ENCODE measurements around the gene SCGN. TPM values are rescaled to one million over a fixed set of nuclear protein-coding genes. Genes with fewer than 3 reads are reported as not detected.
"Not testable (repeated sequence)": the region's sequence is repeated elsewhere in the genome, so short reads cannot be mapped to it uniquely, and the experiment has no call there.

SCGN gene
- total RNA-seq, 1 donor from 2014 or later: not detected

DNA sequence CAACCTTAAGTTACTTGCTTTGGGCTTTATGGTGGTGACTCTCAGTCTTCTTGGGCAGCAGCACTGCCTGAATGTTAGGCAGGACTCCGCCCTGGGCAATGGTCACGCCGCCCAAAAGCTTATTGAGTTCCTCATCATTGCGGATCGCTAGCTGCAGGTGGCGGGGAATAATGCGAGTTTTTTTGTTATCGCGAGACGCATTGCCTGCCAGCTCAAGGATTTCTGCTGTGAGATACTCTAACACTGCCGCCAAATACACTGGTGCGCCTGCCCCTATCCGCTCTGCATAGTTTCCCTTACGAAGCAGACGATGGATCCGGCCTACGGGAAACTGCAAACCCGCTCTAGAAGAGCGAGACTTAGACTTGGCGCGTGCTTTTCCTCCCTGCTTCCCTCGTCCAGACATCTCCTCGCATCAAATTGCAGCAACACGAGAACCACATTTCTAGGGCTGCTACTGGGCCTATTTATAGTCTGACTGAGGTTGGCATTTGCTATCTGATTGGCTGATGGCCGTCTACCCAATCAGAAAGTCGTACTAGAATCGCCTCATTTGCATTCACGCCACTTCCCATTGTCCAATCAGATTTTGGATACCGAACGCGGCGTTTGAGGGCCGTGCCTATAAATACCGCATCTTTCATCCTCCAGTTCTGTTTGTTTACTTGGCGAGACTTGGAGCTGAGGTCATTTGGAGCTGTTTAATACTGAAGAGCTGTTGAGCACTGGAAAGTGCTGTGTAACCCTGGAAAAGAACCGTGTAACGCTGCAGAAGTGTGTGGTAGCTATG is 74.3 kb downstream of the SCGN start:
- no peak for DNase-seq (ENCODE audit: low read depth in 2 of 2)

DNA sequence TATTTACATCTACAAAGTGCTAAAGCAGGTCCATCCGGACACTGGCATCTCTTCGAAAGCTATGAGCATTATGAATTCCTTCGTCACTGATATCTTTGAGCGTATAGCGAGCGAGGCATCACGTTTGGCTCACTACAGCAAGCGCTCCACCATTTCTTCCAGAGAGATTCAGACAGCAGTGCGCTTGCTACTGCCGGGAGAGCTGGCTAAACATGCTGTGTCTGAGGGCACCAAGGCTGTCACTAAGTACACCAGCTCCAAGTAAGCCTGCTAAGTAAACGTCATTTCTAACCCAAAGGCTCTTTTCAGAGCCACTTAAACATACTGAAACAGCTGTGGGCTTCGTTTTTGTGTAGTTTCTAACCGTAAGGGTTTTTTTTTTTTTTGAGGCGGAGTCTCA is 75.0 kb downstream of the SCGN start:
- no peak for DNase-seq (ENCODE audit: low read depth in 2 of 2)

DNA sequence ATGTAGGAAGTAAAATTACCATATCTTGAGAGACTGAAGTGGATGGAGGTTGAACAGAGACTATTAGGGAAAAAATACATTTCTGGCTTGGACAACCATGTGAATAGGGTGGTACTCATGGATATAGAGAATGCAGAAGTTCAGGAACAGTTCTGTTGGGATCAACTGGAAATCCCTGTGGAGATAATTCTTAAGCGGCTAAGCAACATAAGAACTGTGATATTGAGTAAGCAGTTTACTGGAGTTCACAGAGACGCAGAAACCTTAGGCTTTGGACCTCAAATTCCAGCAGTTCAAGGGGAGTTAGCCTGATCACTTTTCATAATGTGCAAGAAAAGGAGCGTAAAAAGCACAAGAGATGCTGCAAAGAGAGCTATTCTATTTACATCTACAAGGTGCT is 78.9 kb downstream of the SCGN start:
- DNase-seq (ENCODE audit: low read depth in 2 of 2): no peak

DNA sequence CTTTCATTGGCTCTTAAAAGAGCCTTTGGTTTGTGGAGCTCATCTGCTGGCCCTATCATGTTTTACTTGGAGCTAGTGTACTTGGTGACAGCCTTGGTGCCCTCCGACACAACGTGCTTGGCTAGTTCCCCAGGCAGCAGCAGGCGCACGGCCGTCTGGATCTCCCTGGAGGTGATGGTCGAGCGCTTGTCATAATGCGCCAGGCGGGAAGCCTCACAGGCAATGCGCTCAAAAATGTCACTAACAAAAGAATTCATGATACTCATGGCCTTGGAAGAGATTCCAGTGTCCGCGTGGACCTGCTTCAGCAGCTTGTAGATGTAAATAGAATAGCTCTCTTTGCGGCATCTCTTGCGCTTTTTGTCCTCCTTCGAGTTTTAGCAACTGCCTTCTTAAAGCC is 79.7 kb downstream of the SCGN start:
- DNase-seq (ENCODE audit: low read depth in 2 of 2): no peak

DNA sequence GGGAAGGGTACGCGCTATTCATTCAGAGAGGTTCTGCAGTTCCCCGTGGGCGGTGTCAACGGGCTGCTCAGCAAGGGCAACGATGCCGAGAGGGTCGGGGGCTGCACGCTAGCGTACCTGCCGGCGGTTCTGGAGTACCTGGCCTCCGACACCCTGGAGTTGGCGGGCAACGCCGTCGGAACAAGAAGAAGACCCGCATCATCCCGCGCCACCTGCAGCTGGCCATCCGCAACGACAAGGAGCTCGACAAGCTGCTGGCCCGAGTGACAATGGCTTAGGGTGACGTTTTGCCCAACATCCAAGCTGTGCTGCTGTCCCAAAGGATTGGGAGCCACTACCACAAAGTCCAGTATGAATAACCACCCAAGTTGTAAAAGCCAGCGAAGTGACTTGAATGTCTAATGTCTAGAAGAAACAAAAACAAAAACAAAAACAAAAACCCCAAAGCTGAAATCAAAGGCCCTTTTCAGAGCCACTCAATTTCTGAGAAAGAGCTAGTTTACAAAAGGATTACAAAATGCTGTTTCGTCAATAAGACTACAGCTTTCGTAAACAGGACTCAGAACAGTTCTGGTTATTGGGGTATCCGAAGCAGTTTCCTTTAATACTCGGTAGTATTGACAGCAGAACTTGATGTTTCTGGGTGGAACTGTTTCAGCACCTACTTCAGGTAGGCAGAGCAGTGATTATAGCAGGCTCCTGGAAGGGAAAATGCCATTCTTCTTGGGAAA is 80.6 kb downstream of the SCGN start:
- no peak for DNase-seq (ENCODE audit: low read depth in 2 of 2)

DNA sequence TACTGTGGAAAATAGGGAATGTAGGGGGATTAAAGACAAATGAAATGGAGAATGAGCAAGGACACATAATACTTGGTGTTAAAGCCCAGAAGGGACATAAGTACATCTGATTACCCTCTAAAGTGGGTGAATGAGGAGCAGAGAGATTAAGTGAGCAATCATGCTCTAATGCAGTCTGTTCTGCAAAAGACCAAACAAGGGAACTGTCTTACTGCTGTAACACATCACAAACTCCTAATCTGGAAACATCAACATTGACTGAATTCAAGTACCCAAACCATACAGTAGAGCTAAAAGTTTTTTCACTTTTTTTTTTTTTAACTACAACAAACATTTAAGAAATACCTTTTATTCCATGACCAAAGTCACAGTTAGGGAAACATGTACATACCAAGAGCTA is 83.2 kb downstream of the SCGN start:
- DNase-seq (ENCODE audit: low read depth in 2 of 2): no peak

DNA sequence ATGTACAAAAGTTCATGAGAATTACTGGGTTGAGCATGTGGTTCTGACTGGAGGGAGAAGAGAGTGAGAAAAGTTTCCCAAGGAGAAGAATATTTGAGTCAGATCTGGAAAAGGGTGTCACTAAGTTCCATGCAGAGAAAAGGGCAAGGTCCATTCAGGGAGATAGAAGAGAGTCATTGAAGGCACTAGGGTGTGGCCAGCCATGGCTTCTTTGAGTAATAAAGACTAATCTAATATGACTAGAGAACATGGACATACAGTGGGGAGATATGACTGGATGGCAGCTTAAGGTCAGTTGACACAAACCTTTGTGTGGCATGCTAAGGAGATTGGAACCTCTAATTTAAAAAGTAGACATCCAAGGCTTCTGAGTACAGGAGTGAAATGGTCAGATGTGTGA is 91.9 kb downstream of the SCGN start:
- DNase-seq (ENCODE audit: low read depth in 2 of 2): no peak

DNA sequence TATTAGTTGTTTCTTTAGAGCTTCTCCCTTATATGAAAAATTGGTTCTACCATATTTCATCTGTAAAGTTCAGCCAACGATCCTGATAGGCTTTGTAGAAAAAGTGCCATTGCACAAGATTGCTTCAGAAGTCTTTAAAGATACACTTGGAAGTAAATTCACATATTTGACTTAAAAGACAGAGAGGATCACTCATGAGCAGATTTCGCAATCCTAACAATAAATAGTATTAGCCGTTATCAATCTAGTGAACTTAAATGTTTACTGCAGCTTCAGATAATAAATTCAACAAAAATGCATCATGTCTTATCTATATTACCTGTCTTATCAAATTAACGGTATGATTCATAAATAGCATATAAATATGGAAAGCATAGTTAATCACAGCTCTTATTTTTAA is 93.8 kb downstream of the SCGN start:
- no peak for DNase-seq (ENCODE audit: low read depth in 2 of 2)

DNA sequence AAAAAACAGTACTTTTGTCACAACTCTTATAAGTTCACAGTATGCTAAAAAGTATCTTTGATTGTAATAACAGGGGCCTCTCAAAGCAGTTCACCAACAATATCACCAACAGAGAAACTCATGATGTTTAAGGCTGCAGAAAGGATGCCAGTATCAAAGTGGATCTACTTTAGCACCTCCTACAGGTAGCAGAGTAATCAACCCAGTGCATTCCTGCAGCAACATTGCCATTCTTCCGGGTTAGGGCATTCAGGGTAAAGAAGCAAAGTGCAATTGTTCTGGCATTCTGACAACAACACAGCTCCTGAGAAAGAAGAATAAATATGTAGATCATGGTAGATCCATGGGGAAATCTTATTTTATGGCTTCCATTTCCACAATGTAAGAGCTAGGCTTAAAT is 95.0 kb downstream of the SCGN start:
- DNase-seq (ENCODE audit: low read depth in 2 of 2): no peak

DNA sequence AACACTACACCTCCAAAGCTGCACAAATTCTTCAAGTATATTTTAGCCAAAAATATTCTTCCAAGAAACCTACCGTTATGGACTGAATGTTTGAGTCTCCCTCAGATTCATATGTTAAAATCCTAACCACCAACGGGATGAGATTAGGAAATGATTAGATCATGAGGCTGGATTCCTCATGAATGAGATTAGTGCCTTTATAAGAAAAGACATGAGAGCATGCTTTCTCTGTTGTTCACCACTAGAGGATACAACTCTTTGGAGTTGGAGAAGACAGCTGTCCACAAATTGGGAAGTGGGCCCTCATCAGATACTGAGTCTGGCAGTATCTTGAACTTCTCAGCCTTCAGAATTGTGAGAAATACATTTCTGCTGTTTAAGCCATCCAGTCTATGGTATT is 95.5 kb downstream of the SCGN start:
- DNase-seq (ENCODE audit: low read depth in 2 of 2): no peak

DNA sequence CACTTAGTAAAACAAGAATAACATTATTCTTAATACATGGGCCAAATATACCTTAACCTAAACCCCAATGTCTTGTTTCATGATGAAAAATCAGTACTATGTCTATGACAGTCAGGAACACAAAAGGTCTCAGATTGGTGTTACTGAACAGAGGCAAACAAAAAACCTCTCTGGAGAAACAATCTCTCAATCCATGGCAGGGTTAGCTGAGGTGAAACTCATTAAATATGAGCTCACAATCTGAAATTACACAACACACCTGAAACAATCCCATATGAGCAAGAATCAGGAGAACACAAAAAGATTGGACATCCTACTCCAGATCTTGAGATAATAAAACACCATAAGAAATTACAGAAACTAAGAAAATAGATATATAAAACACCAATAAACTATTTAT is 96.0 kb downstream of the SCGN start:
- DNase-seq (ENCODE audit: low read depth in 2 of 2): no peak

DNA sequence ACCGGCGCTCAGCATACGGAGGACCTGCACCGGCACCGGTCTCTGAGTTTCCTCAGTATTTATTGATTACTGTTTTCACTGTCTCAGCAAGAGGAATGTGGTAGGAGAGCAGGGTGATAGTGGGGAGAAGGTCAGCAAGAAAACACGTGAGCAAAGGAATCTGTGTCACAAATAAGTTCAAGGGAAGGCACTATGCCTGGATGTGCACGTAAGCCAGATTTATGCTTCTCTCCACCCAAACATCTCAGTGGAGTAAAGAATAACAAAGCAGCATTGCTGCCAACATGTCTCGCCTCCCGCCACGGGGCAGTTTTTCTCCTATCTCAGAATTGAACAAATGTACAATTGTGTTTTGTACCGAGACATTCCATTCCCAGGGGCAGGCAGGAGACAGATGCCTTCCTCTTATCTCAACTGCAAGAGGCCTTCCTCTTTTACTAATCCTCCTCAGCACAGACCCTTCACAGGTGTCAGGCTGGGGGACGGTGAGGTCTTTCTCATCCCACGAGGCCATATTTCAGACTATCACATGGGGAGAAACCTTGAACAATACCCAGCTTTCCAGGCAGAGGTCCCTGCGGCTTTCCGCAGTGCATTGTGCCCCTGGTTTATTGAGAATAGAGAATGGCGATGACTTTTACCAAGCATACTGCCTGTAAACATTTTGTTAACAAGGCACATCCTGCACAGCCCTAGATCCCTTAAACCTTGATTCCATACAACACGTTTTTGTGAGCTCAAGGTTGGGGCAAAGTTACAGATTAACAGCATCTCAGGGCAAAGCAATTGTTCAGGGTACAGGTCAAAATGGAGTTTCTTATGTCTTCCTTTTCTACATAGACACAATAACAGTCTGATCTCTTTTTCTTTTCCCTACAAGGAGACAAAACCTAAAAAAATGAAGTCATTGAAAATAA is 96.8 kb downstream of the SCGN start:
- DNase-seq (ENCODE audit: low read depth in 2 of 2): not testable (repeated sequence)

DNA sequence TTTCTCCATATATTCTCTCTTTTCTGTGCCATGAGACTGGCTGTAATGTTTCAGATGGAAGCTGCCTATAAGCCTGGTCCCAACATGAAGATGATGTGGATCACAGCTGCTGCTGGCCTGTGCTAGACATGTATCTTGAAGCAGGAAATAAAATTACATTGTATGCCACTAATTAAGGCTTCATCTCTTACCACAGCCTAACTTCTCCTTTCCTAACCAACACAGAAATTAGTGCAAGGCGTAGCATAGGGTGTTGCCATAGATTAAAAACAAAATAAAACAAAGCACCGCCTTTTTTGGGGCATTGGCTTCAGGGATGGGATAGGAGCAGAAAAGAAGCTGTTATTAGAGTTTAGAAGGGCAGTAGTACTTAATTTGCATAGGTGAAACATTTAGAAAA is 97.8 kb downstream of the SCGN start:
- no peak for DNase-seq (ENCODE audit: low read depth in 2 of 2)

DNA sequence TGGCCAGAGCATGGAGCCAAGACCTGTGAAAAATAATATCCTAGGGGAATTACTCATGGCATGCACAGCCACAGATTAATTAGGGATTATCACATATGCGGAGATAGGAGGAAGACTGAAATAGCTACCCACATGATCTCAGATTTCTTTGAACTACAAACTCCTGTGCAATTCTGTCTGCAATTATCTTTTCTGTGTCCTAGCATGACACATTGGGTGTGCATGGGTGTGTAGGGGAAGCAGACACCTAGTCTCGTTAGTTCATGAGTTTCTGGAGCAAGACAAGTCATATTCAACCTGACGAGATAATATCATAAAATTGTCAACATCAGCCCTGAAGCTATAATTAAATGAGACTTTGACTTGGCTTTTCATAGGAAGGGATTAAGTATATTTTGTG is 98.9 kb downstream of the SCGN start:
- DNase-seq (ENCODE audit: low read depth in 2 of 2): no peak

Other genes with a start within 250 kb of the SCGN start
- not detected in 2 replicates for gene SLC17A4, start 102.5 kb downstream of the SCGN start, total RNA-seq
- gene SLC17A1, start 179.8 kb downstream of the SCGN start, total RNA-seq: not detected in 2 replicates
- gene SLC17A3, start 222.0 kb downstream of the SCGN start, total RNA-seq: not detected in 2 replicates